ENCODE results near the gene KSR2.
"Not testable (repeated sequence)": the region's sequence is repeated elsewhere in the genome, so short reads cannot be mapped to it uniquely, and the experiment has no call there.

KSR2 gene

DNA sequence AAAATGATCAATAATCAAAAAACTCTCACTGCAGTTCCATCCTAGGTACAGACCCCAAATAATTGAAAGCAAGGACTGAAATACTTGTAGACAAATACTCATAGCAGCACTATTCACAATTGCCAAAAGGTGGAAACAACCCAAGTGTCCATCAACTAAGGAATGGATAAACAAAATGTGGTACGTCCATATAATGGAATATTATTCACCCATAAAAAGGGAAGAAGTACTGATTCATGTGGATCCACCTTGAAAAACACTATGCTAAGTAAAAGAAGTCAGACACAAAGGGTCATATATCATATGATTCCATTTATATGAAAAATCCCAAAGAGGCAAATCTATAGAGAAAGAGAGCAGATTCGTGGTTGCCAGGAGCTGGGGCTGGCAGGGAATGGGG lies 202.8 kb downstream of the KSR2 start:
- TF ChIP-seq POLR2A (IDR thresholded peaks at IDR 0.05; ENCODE audit: low read depth, low read length) (no peak), POU2F2 (IDR thresholded peaks at IDR 0.05; ENCODE audit: low read depth, low read length) (no peak), TAF1 (IDR thresholded peaks at IDR 0.05; ENCODE audit: low read depth, low read length) (no peak), SPI1 (IDR thresholded peaks at IDR 0.05; ENCODE audit: low read depth, low read length) (no peak), PAX5 (IDR thresholded peaks at IDR 0.05; ENCODE audit: insufficient read depth, low read length, severe bottlenecking) (no peak), POLR2AphosphoS5 (IDR thresholded peaks at IDR 0.05; ENCODE audit: low read depth, low read length) (no peak)
- no peak for FAIRE-seq

DNA sequence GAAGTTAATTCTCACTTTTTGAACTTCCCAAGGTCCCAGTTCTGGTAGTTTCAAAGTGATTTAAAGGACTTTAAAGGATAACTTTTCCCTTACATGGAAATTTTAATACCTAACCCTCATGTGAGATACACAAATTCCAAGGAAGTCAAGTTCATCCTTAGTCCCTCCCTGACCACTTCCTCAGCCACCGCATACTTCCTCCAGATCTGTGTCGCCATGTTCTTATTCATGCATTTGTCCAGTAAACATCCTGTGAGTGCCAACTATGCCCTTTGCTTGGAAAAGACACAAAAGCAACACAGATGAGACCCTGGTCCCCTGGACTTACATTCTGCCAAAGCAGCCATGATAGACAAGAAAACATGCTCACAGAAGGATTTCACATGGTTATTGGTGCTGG lies 206.6 kb downstream of the KSR2 start:
- DNase-seq (ENCODE audit: insufficient read length, low spot score) (no peak), FAIRE-seq (no peak)
- no peak for TF ChIP-seq POLR2A (IDR thresholded peaks at IDR 0.05; ENCODE audit: low read depth, low read length)
- TF ChIP-seq POLR2AphosphoS5 (IDR thresholded peaks at IDR 0.05; ENCODE audit: low read depth, low read length) = no peak
- TF ChIP-seq TAF1 (IDR thresholded peaks at IDR 0.05; ENCODE audit: low read depth, low read length) = no peak
- TF ChIP-seq PAX5 (IDR thresholded peaks at IDR 0.05; ENCODE audit: insufficient read depth, low read length, severe bottlenecking) = no peak
- TF ChIP-seq POU2F2 (IDR thresholded peaks at IDR 0.05; ENCODE audit: low read depth, low read length) = no peak
- TF ChIP-seq SPI1 (IDR thresholded peaks at IDR 0.05; ENCODE audit: low read depth, low read length) = no peak

More for the DNA sequence above, 202.8 kb downstream of the KSR2 start:
- DNase-seq (ENCODE audit: insufficient read length, low spot score) = no peak

DNA sequence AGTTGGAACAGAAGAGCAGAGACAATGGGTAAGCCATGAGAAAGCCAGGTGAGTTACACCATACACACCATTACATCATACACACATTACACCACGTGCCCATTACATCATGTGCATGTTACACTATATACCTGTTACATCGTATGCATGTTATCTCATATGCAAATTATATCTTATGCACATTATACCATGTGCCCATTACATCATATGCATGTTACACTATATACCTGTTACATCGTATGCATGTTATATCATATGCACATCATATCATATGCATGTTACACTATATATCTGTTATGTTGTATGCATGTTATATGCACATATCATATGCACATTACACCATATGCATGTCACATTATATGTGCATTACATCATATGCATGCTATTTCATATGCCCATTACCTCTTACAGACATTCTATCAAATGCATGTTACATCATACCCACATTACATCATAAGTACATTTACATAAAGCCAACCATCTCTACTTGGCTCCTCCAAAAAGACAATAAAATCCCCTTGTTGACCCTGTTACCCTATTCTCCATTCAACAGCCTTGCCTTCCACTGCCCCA lies 207.2 kb downstream of the KSR2 start:
- DNase-seq (ENCODE audit: insufficient read length, low spot score) (no peak), FAIRE-seq (no peak)
- no peak for TF ChIP-seq POLR2A (IDR thresholded peaks at IDR 0.05; ENCODE audit: low read depth, low read length)
- no peak for TF ChIP-seq TAF1 (IDR thresholded peaks at IDR 0.05; ENCODE audit: low read depth, low read length)
- TF ChIP-seq PAX5 (IDR thresholded peaks at IDR 0.05; ENCODE audit: insufficient read depth, low read length, severe bottlenecking) = no peak
- no peak for TF ChIP-seq POLR2AphosphoS5 (IDR thresholded peaks at IDR 0.05; ENCODE audit: low read depth, low read length)
- TF ChIP-seq POU2F2 (IDR thresholded peaks at IDR 0.05; ENCODE audit: low read depth, low read length) = no peak
- no peak for TF ChIP-seq SPI1 (IDR thresholded peaks at IDR 0.05; ENCODE audit: low read depth, low read length)

DNA sequence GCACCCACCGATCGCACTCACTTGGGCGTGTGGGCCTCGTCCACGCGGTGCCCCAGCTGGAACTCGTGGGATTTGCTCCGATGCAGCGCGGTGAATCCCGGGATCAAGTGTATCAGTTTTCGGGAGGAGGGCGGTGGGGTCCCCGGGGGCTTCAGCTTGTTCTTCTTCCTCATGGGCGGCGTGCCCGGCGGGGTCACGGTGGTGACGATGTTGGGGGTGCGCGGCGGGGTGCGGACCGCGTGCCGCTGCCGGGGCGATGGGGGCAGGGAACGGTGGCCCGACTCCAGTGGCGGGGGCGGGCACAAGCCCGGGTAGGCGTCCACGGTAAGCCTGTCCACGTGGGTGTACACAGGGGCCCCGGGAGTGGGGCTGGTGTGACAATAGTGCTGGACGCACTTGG lies 207.8 kb downstream of the KSR2 start:
- DNase-seq (ENCODE audit: insufficient read length, low spot score) (no peak), FAIRE-seq (no peak)

DNA sequence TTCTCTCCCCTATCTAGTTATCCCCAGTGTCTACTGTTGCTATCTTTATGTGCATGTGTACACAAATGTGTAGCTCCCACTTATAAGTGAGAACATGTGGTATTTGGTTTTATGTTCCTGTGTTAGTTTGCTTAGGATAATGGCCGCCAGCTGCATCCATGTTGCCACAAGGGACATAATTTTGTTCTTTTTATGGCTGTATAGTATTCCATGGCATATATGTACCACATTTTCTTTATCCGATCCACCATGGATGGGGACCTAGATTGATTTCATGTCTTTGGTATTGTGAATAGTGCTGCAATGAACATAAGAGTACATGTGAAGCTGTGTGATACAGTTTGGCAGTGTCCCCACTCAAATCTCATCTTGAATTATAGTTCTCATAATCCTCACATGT lies 218.1 kb downstream of the KSR2 start:
- DNase-seq (ENCODE audit: insufficient read length, low spot score) = no peak
- TF ChIP-seq POLR2AphosphoS5 (IDR thresholded peaks at IDR 0.05; ENCODE audit: low read depth, low read length) (no peak), POU2F2 (IDR thresholded peaks at IDR 0.05; ENCODE audit: low read depth, low read length) (no peak), PAX5 (IDR thresholded peaks at IDR 0.05; ENCODE audit: insufficient read depth, low read length, severe bottlenecking) (no peak), POLR2A (IDR thresholded peaks at IDR 0.05; ENCODE audit: low read depth, low read length) (no peak), TAF1 (IDR thresholded peaks at IDR 0.05; ENCODE audit: low read depth, low read length) (no peak), SPI1 (IDR thresholded peaks at IDR 0.05; ENCODE audit: low read depth, low read length) (no peak)
- FAIRE-seq = no peak

More for the DNA sequence above, 207.8 kb downstream of the KSR2 start:
- no peak for TF ChIP-seq TAF1 (IDR thresholded peaks at IDR 0.05; ENCODE audit: low read depth, low read length)
- TF ChIP-seq SPI1 (IDR thresholded peaks at IDR 0.05; ENCODE audit: low read depth, low read length) = no peak
- TF ChIP-seq POLR2AphosphoS5 (IDR thresholded peaks at IDR 0.05; ENCODE audit: low read depth, low read length) = no peak
- TF ChIP-seq POU2F2 (IDR thresholded peaks at IDR 0.05; ENCODE audit: low read depth, low read length) = no peak
- TF ChIP-seq POLR2A (IDR thresholded peaks at IDR 0.05; ENCODE audit: low read depth, low read length) = no peak
- no peak for TF ChIP-seq PAX5 (IDR thresholded peaks at IDR 0.05; ENCODE audit: insufficient read depth, low read length, severe bottlenecking)

DNA sequence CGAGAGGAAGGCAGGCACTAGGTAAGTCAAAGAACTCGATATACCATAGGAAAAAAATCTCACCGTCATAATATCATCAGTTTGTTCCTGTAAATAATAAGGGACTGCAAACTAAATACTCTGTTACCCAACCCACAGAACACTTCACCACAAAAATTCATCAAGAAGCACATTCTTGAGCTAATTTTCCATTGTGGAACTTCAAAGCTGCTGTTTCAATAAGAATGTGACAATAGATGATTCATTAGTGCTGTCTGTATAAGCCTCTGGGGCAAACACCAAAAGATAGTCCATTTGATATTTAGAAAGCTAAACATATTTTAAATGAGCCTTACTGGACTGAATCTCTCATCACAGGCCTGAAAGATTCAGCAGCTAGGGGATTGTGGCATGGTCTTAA lies 219.4 kb downstream of the KSR2 start:
- FAIRE-seq = no peak
- no peak for DNase-seq (ENCODE audit: insufficient read length, low spot score)
- TF ChIP-seq PAX5 (IDR thresholded peaks at IDR 0.05; ENCODE audit: insufficient read depth, low read length, severe bottlenecking) = no peak
- no peak for TF ChIP-seq POLR2AphosphoS5 (IDR thresholded peaks at IDR 0.05; ENCODE audit: low read depth, low read length)
- TF ChIP-seq SPI1 (IDR thresholded peaks at IDR 0.05; ENCODE audit: low read depth, low read length) = no peak
- TF ChIP-seq POU2F2 (IDR thresholded peaks at IDR 0.05; ENCODE audit: low read depth, low read length) = no peak

DNA sequence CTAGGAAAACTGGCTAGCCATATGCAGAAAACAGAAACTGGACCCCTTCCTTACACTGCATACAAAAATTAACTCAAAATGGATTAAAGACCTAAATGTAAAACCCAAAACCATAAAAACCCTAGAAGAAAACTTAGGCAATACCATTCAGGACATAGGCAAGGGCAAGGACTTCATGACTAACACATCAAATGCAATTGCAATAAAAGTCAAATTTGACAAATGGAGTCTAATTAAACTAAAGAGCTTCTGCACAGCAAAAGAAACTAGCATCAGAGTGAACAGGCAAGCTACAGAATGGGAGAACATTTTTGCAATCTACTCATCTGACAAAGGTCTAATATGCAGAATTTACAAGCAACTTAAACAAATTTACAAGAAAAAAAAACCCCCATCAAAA lies 222.4 kb downstream of the KSR2 start:
- DNase-seq (ENCODE audit: insufficient read length, low spot score); FAIRE-seq: not testable (repeated sequence)

DNA sequence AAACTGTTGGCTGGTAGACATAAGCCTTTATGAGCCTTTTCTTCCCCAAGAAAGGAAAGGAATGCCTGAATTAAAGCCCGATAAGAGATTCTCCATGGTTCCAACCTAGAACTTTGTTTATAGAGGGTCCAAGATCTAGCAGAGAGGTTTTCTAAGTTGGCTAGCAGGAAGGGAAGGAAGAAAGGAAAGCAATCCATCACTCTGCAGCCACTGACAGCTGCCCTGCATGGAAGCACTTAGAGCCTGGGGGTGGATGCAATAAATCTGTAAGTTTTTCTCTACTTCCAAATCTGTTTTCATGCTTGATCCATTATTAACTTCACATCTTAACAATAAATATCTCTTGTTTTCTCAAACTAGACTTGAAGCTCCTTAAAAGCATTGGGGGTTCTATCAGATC lies 224.4 kb downstream of the KSR2 start:
- TF ChIP-seq POU2F2 (IDR thresholded peaks at IDR 0.05; ENCODE audit: low read depth, low read length) (no peak), POLR2A (IDR thresholded peaks at IDR 0.05; ENCODE audit: low read depth, low read length) (no peak), PAX5 (IDR thresholded peaks at IDR 0.05; ENCODE audit: insufficient read depth, low read length, severe bottlenecking) (no peak)
- FAIRE-seq = no peak
- DNase-seq (ENCODE audit: insufficient read length, low spot score) = no peak

DNA sequence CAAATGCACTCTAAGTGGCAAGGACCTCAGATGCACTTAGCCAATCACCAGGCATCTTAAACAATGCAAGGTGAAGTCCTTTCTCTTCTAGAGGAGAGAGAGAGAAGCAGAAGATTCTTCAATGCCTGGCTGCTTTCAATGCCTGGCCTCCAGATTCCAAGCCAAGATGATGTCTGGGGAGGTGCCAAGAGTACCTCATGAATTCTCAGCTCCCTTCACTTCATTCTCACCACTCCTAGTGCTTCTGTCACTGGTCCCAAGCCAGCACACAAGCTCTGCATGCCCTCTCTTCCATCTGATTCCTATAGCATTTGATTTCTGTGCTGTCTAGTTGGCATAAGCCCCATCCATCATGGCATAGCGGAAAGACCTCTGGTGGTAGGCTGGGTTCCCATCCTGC lies 225.0 kb downstream of the KSR2 start:
- FAIRE-seq (no peak), DNase-seq (ENCODE audit: insufficient read length, low spot score) (no peak)
- TF ChIP-seq TAF1 (IDR thresholded peaks at IDR 0.05; ENCODE audit: low read depth, low read length) = no peak
- TF ChIP-seq PAX5 (IDR thresholded peaks at IDR 0.05; ENCODE audit: insufficient read depth, low read length, severe bottlenecking) = no peak
- TF ChIP-seq POU2F2 (IDR thresholded peaks at IDR 0.05; ENCODE audit: low read depth, low read length) = no peak
- TF ChIP-seq POLR2A (IDR thresholded peaks at IDR 0.05; ENCODE audit: low read depth, low read length) = no peak
- no peak for TF ChIP-seq SPI1 (IDR thresholded peaks at IDR 0.05; ENCODE audit: low read depth, low read length)

DNA sequence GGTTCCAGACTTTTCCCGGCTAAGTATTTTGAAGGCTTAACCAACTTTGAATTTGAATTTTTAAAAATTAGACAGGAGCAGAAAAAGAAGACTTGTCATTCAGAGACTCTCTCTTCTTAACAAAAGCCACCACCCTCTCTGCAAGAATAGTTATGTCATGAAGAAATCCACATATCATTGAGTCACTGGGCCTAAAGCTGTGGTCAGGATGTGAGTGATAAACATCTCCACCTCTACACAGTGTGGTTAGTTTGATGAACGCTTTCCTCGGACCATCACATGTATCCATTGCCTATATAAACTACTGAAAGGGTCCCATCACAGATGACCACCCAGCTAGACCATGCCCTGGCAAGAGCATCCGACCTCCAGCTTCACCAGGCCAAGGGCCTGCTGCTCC lies 226.1 kb downstream of the KSR2 start:
- DNase-seq (ENCODE audit: insufficient read length, low spot score) = no peak
- TF ChIP-seq POU2F2 (IDR thresholded peaks at IDR 0.05; ENCODE audit: low read depth, low read length) (no peak), TAF1 (IDR thresholded peaks at IDR 0.05; ENCODE audit: low read depth, low read length) (no peak)
- no peak for FAIRE-seq

DNA sequence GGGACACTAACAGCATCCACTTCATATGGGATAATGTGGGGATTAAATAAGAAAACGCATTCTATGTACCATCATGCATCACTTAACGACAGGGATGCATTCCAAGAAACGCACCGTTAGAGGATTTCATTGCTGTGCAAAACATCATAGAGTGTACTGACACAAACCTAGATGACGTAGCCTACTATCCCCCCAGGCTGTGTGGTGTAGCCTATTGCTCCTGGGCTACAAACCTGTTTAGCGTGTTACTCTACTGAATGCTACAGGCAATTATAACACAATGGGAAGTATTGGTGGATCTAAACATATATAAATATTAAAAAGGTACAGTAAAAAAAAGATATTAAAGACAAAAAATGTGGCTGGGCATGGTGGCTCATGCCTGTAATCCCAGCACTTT lies 230.6 kb downstream of the KSR2 start:
- TF ChIP-seq TAF1 (IDR thresholded peaks at IDR 0.05; ENCODE audit: low read depth, low read length) (no peak), SPI1 (IDR thresholded peaks at IDR 0.05; ENCODE audit: low read depth, low read length) (no peak), POLR2AphosphoS5 (IDR thresholded peaks at IDR 0.05; ENCODE audit: low read depth, low read length) (no peak), POLR2A (IDR thresholded peaks at IDR 0.05; ENCODE audit: low read depth, low read length) (no peak), POU2F2 (IDR thresholded peaks at IDR 0.05; ENCODE audit: low read depth, low read length) (no peak), PAX5 (IDR thresholded peaks at IDR 0.05; ENCODE audit: insufficient read depth, low read length, severe bottlenecking) (no peak)
- FAIRE-seq (no peak), DNase-seq (ENCODE audit: insufficient read length, low spot score) (no peak)

All from GM12891 (cell line).